ENCODE results near the gene AGBL4.

The AGBL4 gene

DNA sequence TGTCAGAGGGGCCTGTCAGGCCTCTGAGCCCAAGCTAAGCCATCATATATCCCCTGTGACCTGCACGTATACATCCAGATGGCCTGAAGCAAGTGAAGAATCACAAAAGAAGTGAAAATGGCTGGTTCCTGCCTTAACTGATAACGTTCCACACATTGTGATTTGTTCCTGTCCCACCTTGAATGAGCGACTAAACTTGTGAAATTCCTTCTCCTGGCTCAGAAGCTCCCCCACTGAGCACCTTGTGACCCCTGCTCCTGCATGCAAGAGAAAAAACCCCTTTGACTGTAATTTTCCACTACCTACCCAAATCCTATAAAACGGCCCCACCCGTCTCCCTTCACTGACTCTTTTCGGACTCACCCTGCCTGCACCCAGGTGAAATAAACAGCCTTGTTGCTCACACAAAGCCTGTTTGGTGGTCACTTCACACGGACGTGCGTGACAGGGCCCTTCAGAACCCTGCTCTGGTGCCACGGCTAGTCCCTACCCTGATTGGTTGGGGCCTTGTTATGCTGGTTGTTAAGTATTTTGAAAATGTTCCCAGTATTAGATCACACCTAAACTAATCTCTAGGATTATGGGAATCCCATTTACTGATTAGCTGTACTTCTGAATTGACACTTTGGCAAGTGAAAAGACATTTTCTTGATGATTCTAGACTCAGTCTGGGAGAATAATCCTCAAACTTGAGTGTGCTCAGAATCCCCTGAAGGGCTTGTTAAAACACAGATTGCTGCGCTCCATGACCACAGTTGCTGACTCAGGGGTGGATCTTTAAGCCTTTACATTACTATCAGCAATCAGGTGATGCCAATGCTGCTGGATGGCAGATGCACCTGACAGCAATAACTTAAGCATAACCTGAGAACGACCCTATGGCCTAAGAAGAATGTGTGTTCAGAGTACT, 1523.0 kb downstream of the AGBL4 start:
- DNase-seq (ENCODE audit: low read depth in 2 of 3, low spot score in 2 of 3), result no peak

DNA sequence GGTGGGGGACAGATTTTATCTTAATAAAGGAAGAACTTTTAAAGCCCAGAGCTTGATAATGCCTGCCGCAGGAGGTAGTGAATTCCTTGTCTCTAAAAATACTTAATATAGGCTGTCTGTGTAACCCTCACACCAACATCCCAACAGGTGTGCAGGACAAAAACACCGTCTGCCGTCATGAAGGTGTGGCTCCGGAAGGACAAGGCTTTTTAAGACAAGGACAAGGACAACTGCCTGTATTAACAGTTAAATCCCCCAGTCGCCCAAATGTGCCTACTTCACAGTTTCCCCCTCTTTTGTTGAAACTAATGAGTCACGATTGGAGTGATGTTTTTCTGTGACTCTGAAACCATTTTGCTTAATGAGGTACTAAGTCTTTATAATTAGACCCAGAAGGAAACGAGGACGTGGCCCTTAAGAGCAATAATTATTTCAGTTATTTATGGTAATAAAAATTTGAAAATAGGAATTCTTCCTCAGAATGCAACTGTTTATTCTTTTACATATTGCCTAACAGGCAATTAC, 1524.5 kb downstream of the AGBL4 start:
- no peak for DNase-seq (ENCODE audit: low read depth in 2 of 3, low spot score in 2 of 3)

DNA sequence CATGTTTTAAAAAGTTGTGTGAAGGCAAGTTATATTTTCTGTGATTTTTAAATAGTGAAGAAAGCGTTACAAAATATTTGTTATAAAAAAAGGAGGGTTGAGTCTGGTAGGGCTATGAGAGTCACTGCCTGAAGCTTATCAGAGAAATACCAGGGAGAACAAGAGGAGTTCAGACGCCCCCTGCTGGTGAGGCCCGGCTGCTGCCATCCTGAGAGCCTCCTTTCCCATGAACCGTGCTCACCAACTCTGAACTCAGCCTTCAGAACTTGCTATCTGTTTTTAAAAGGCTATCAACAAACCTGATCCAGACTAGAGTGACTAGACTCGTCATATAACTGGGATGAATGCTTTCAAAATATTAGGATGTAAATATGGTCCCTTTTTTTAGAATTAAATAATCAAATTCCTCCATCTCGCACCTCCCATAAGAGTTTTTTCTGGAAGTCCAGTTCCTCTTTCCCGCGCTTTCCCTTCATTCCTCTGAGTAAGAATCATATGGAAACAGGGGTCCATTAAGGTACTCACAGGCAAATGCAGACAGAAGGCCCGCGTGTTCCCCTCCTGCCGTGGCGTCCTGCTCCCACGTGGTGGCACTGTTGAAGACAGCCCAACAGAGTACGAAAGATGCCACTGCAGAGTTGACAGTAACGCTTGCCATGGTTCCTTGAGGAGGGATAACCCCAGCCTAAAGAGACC, 1525.5 kb downstream of the AGBL4 start:
- peak; percentile 24 to 60 (median 48) for DNase-seq (ENCODE audit: low read depth in 2 of 3, low spot score in 2 of 3)

DNA sequence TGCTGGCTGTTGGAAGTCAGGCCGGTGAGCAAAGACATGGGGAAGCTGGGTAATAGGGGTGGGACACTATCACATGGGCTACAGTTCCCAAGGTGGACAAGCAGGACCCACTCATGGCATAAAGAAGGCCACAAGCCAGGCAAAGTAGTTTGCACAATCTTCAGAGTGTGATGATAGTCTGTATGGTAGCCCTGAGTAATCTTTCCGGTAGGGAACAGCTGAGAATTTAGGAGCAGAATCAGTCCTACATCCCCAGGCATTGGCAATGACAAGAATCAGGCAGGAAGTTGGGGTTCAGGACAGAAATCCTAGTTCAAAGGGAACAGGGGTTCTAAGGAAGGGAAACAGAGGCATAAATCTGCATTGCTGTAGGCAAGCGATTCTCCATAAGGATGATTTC, 1527.8 kb downstream of the AGBL4 start:
- DNase-seq (ENCODE audit: low read depth in 2 of 3, low spot score in 2 of 3), result no peak

DNA sequence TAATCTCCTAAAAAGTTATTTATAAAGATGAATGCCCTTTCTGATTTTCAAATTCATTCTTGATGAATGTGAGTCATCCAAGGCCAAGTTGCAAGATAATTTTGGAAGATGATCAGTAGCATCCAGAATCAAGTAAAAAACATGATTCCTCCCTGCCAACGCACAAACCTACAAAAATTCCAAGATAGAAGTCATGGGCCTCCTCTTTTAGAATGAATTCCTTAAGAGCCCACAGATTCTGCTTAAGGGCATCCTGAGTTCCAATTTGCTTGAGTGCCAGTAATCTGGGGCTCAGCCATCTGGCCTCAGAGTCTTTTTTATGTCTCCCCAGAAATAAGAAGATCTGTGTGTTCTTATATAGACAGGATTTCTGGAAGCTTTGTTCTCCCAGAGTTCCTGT, 1528.6 kb downstream of the AGBL4 start:
- DNase-seq (ENCODE audit: low read depth in 2 of 3, low spot score in 2 of 3), result no peak

DNA sequence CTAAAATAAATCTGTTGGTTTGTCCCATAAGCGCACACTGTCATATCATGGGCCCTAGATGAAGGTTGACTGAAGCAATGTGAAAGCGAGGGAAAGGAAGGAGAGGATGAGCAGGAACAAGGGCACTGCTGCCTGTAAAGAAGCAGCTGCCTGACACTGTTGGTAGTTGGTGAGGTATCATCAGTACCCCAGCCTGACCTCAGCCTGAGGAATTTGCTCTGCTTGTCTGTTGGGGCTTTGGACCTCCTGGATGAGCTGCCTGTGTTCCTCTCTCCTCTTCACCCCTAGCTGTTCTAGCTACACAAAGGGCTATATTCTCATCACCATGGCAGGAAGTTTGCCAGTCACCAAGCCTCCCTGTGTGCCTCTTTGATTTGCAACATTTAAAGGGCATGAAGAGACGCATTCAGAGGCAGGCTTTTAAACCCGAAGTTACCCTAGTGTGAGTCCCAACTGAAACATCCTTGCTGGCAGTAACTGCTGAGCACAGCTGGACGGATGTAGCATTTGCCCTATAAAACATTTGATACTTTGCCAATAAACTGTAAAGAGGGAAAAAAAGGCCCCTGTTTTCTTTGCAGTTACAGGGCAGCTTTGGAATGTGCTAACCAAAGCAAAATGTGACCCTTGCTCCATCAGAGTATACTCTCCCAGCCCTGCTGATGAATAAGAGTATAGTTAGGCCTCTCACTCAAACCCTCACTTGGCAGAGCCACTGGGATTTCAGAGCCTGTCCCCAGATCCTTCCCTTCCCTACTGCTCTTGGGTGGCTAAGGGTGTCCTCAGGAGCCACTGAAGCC, 1529.6 kb downstream of the AGBL4 start:
- no peak for DNase-seq (ENCODE audit: low read depth in 2 of 3, low spot score in 2 of 3)

DNA sequence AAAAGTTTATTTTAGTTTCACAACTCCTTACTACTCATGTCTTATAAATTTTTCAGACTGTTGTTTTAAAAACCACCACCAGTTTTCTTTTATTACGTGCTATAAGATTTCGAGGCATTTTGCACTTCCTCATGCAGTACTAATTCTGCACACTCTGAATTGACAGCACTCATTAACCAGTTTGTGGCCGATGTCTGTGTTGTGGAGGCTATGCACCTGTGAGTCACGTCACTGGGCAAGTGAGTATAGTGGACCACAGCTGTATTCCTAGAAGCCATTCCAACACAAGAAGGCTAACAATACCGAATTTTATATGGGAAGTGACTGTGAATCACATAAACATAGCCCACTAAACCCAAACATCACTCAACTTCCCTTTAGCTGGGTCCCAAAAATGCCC, 1530.7 kb downstream of the AGBL4 start:
- no peak for DNase-seq (ENCODE audit: low read depth in 2 of 3, low spot score in 2 of 3)

DNA sequence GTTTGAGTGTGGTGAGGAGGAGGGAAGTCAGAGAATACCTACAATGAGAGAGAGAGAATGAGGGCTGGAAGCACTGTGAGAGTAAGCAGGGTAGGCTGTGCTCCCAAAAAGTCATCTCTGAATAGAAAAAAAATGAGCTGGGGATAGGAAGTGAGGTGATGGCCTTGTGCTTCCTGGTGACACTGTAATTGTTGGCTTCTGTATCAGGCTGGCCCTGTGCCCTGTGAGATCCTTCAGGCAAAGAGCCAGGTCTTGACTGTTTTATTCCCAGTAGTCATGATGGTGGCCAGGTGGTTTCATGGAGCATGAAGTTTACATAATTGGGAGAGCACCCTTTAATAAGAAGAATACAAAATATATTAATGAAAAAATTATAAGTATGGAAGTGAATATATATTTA, 1531.4 kb downstream of the AGBL4 start:
- no peak for DNase-seq (ENCODE audit: low read depth in 2 of 3, low spot score in 2 of 3)

DNA sequence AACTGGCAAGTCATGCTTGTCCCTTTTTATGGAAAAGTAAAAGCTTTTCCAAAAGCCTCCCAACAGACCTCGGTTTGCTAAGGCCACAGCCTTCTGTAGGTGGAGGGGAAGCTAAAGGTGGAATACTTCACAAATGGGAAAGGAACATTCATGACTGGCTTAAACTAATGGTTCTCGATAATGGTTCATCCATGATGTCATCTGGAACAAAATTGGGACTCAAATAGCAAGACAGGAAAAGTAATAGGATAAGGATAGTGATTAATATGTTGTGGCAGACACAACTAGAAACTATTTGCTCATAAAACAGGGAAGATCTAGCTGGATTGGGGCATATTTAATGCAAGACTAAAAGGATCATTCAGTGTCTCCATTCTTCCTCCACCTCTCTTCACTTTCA, 1535.0 kb downstream of the AGBL4 start:
- no peak for DNase-seq (ENCODE audit: low read depth in 2 of 3, low spot score in 2 of 3)

Measured in activated CD8-positive, alpha-beta memory T cell treated with anti-CD3 and anti-CD28 coated beads for 48 hours (primary cell).